Colonic mucosa (tissue), 4 donors: ENCODE measurements around the gene PAH. TPM values are rescaled to one million over a fixed set of nuclear protein-coding genes. Genes with fewer than 3 reads are reported as not detected.

Source experiments
- DNase-seq: peaks from one replicate; pipeline ENCODE4 v3.0.0-alpha.2; 2020
- H3K27ac ChIP-seq: fragments of 200-600 bp; one replicate; pipeline ENCODE4 v1.8.0; 2021
- H3K27me3 ChIP-seq: fragments of 200-600 bp; one replicate; pipeline ENCODE4 v1.8.0; 2021
- H3K36me3 ChIP-seq: fragments of 200-600 bp; one replicate; pipeline ENCODE4 v1.8.0; 2021
- H3K4me1 ChIP-seq: fragments of 200-600 bp; one replicate; pipeline ENCODE4 v1.8.0; 2021; ENCODE audit warnings: mild to moderate bottlenecking
- H3K4me3 ChIP-seq: fragments of 200-600 bp; one replicate; pipeline ENCODE4 v1.8.0; 2021
- H3K9ac ChIP-seq, 2 donors: one replicate each; pipeline ENCODE4 v1.7.0; 2013; ENCODE audit warnings: control low read depth in 2 of 2, low read depth in 2 of 2, low read length in 2 of 2
- H3K9me3 ChIP-seq: fragments of 200-600 bp; one replicate; pipeline ENCODE4 v1.8.0; 2021
- CTCF ChIP-seq: fragments of 200-600 bp; IDR thresholded peaks from one replicate; pipeline ENCODE4 v1.8.0; 2022; ENCODE audit warnings: antibody characterized with exemption, mild to moderate bottlenecking
- intact Hi-C: fragments of 100-400 bp; cut with DNase I; formaldehyde crosslinking; loops from one replicate; pipeline ENCODE4 v1.14.1; 2022
- total RNA-seq, 2 donors: library from RNA; stranded (reverse); fragmentation: NEBNext Ultra II Directional in 1 of 2; extraction: Animal tissue kit (Norgen Biotek cat#: 25700) in 1 of 2; gene quantifications; one replicate each; pipeline ENCODE4 v1.2.1, GENCODE V29; 2021
- donor health status: healthy.
- donor health status: DM: no; HTN: no; CAD: no.
- donor health status: DM: no; HTN: no; CAD: no.

The PAH gene
- total RNA-seq, 2 donors from 2014 or later = 0.11 to 1.3 TPM

GRCh38 chr12:102948941-102949352 is 31.9 kb upstream of the PAH start:
- Histone ChIP-seq H3K9me3 (no peaks in the 10 kb centered on the region), H3K36me3 (no peaks in the 10 kb centered on the region), H3K27me3 (peaks cover 26% of the 10 kb centered on the region), H3K9ac (no peak overlapping the region), H3K27ac (no peak overlapping the region), H3K4me1 (no peaks in the 10 kb centered on the region), H3K4me3 (no peak overlapping the region)
- peak; percentile 46 for DNase-seq
- peak; percentile 96 for TF ChIP-seq CTCF
- intact Hi-C loops = loop anchor here (2.0 to 5.0 kb wide), 2 partner anchors 553 to 600 kb away; no protein-coding TSS in a partner anchor

- Histone ChIP-seq H3K27me3 (peaks cover 14% of the 10 kb centered on the region), H3K9ac (no peak overlapping the region), H3K4me3 (no peak overlapping the region), H3K4me1 (no peaks in the 10 kb centered on the region), H3K9me3 (no peaks in the 10 kb centered on the region), H3K36me3 (no peaks in the 10 kb centered on the region), H3K27ac (no peak overlapping the region)
- intact Hi-C loops = loop anchor here (5.0 kb wide), 1 partner anchor 556 kb away; no protein-coding TSS in a partner anchor
- no peak for DNase-seq
- no peak for TF ChIP-seq CTCF
These were observed 29.0 kb upstream of the PAH start for GRCh38 chr12:102946042-102946441.

- no peak overlapping the region for H3K27ac ChIP-seq
- intact Hi-C loops = no loop called here
- no peak overlapping the region for H3K4me3 ChIP-seq
- H3K9me3 ChIP-seq = no peaks in the 10 kb centered on the region
- no peak overlapping the region for H3K9ac ChIP-seq
- no peaks in the 10 kb centered on the region for H3K36me3 ChIP-seq
- DNase-seq = no peak
- H3K4me1 ChIP-seq = no peaks in the 10 kb centered on the region
- no peaks in the 10 kb centered on the region for H3K27me3 ChIP-seq
- no peak for TF ChIP-seq CTCF
These were observed 22.7 kb upstream of the PAH start for GRCh38 chr12:102939670-102940222.

- no peaks in the 10 kb centered on the region for H3K9me3 ChIP-seq
- no peak overlapping the region for H3K27ac ChIP-seq
- intact Hi-C loops = no loop called here
- DNase-seq = no peak
- TF ChIP-seq CTCF = no peak
- no peaks in the 10 kb centered on the region for H3K27me3 ChIP-seq
- no peaks in the 10 kb centered on the region for H3K36me3 ChIP-seq
- H3K9ac ChIP-seq = no peak overlapping the region
- H3K4me3 ChIP-seq = no peak overlapping the region
- no peaks in the 10 kb centered on the region for H3K4me1 ChIP-seq
These were observed 22.0 kb upstream of the PAH start for GRCh38 chr12:102939059-102939458.

GRCh38 chr12:102933168-102933567 is 16.1 kb upstream of the PAH start:
- no peaks in the 10 kb centered on the region for H3K4me1 ChIP-seq
- H3K4me3 ChIP-seq = no peak overlapping the region
- no peaks in the 10 kb centered on the region for H3K27me3 ChIP-seq
- no peaks in the 10 kb centered on the region for H3K9me3 ChIP-seq
- H3K36me3 ChIP-seq = no peaks in the 10 kb centered on the region
- no peak overlapping the region for H3K27ac ChIP-seq
- DNase-seq = no peak
- TF ChIP-seq CTCF = no peak
- H3K9ac ChIP-seq = no peak overlapping the region
- intact Hi-C loops = no loop called here
